GM13977 (cell line): ENCODE results near the gene AUTS2.

Experiments
- DNase-seq: peaks from one replicate; pipeline ENCODE4 v3.0.0; 2012; ENCODE audit warnings: low spot score
- CTCF ChIP-seq: IDR thresholded peaks from 2 replicates; pipeline ENCODE4 v1.5.1; 2012; ENCODE audit warnings: mild to moderate bottlenecking, control low read depth; ENCODE audit not compliant: insufficient read depth; ENCODE audit errors: extremely low read depth, missing control alignments
- in situ Hi-C: fragments of 300-500 bp; cut with MboI; formaldehyde crosslinking; loops from one replicate; pipeline ENCODE4 v1.12.0; 2022; ENCODE audit warnings: low sequenced_read_pairs, low pct_unique_long_range_greater_than_20kb, mixed read lengths, inconsistent platforms; ENCODE audit not compliant: unreplicated experiment

The AUTS2 gene

GRCh38 chr7:70416986-70417655 lies 818.8 kb downstream of the AUTS2 start:
- TF ChIP-seq CTCF: no peak
- DNase-seq: no peak
- in situ Hi-C loops: no loop called here

- no peak for DNase-seq
- in situ Hi-C loops: no loop called here
- no peak for TF ChIP-seq CTCF
Observed at GRCh38 chr7:70419526-70420380, 821.5 kb downstream of the AUTS2 start.

GRCh38 chr7:70420381-70420662 lies 822.0 kb downstream of the AUTS2 start:
- in situ Hi-C loops: no loop called here
- no peak for TF ChIP-seq CTCF
- DNase-seq: no peak

GRCh38 chr7:70421319-70421718 lies 823.0 kb downstream of the AUTS2 start:
- no peak for TF ChIP-seq CTCF
- DNase-seq: no peak
- in situ Hi-C loops: no loop called here

- in situ Hi-C loops: no loop called here
Observed at GRCh38 chr7:70426249-70426880, 828.1 kb downstream of the AUTS2 start.

GRCh38 chr7:70432567-70433001 lies 834.3 kb downstream of the AUTS2 start:
- in situ Hi-C loops: no loop called here
- no peak for DNase-seq
- TF ChIP-seq CTCF: no peak

More at GRCh38 chr7:70426249-70426880, 828.1 kb downstream of the AUTS2 start:
- peak; percentile 52 for DNase-seq
- TF ChIP-seq CTCF: no peak
